GM23338 (cell line): ENCODE measurements around the gene CDYL2. TPM values are rescaled to one million over a fixed set of nuclear protein-coding genes. Genes with fewer than 3 reads are reported as not detected.
"Not testable (repeated sequence)": the region's sequence is repeated elsewhere in the genome, so short reads cannot be mapped to it uniquely, and the experiment has no call there.

Experiments used
- ATAC-seq: fragments of 200-7000 bp; cut with Tn5 transposase; 3 replicates; pipeline ENCODE4 v1.9.1; 2020
- DNase-seq: peaks from one replicate; pipeline ENCODE4 v3.0.0-alpha.2; 2015; ENCODE audit warnings: low spot score
- H2AFZ ChIP-seq: fragments of 200-600 bp; sonication (generic); 2 replicates; pipeline ENCODE4 v1.8.0; 2016; ENCODE audit warnings: antibody characterized with exemption, mild to moderate bottlenecking, moderate library complexity
- H3F3A ChIP-seq: fragments of 200-600 bp; sonication (generic); replicated peaks from 2 replicates; pipeline ENCODE4 v1.8.0; 2017; ENCODE audit warnings: antibody characterized with exemption, mixed run types, low read depth
- H3K27ac ChIP-seq: fragments of 200-600 bp; sonication (generic); 2 replicates; pipeline ENCODE4 v1.6.1; 2016; ENCODE audit warnings: low read depth
- H3K27me3 ChIP-seq: fragments of 200-600 bp; sonication (generic); 2 replicates; pipeline ENCODE4 v1.8.0; 2016; ENCODE audit warnings: mild to moderate bottlenecking, mixed run types, moderate library complexity; ENCODE audit not compliant: insufficient read depth
- H3K36me3 ChIP-seq: fragments of 200-600 bp; sonication (generic); 2 replicates; pipeline ENCODE4 v1.8.0; 2016; ENCODE audit warnings: mild to moderate bottlenecking; ENCODE audit not compliant: insufficient read depth
- H3K4me1 ChIP-seq: fragments of 200-600 bp; sonication (generic); 2 replicates; pipeline ENCODE4 v1.8.0; 2016; ENCODE audit warnings: mild to moderate bottlenecking, moderate library complexity; ENCODE audit not compliant: insufficient read depth
- H3K4me2 ChIP-seq: fragments of 200-600 bp; sonication (generic); 2 replicates; pipeline ENCODE4 v1.7.1; 2017; ENCODE audit warnings: mixed run types
- H3K4me3 ChIP-seq: fragments of 200-600 bp; sonication (generic); 2 replicates; pipeline ENCODE4 v1.6.1; 2016; ENCODE audit warnings: mixed run types
- H3K79me2 ChIP-seq: fragments of 200-600 bp; sonication (generic); replicated peaks from 2 replicates; pipeline ENCODE4 v1.8.0; 2017; ENCODE audit warnings: mild to moderate bottlenecking; ENCODE audit not compliant: insufficient read depth
- H3K9me2 ChIP-seq: fragments of 200-600 bp; sonication (generic); 2 replicates; pipeline ENCODE4 v1.8.0; 2017; ENCODE audit not compliant: insufficient read depth
- H4K20me1 ChIP-seq: fragments of 200-600 bp; sonication (generic); replicated peaks from 2 replicates; pipeline ENCODE4 v1.8.0; 2017; ENCODE audit warnings: mild to moderate bottlenecking; ENCODE audit not compliant: insufficient read depth
- H3K27ac Mint-ChIP-seq: 2 replicates; pipeline ENCODE4 v1.8.0; 2020; ENCODE audit warnings: inconsistent platforms, mild to moderate bottlenecking, moderate library complexity, mixed read lengths
- H3K27me3 Mint-ChIP-seq: 3 replicates; pipeline ENCODE4 v1.8.0; 2022; ENCODE audit warnings: low read depth, mild to moderate bottlenecking, moderate library complexity, mixed read lengths, inconsistent platforms; ENCODE audit not compliant: insufficient read depth, poor library complexity
- H3K36me3 Mint-ChIP-seq: 3 replicates; pipeline ENCODE4 v1.8.0; 2021; ENCODE audit warnings: low read depth, mild to moderate bottlenecking, inconsistent platforms, moderate library complexity, mixed read lengths
- H3K4me1 Mint-ChIP-seq: 3 replicates; pipeline ENCODE4 v1.8.0; 2020; ENCODE audit warnings: mild to moderate bottlenecking, inconsistent platforms, mixed read lengths
- H3K4me3 Mint-ChIP-seq: 3 replicates; pipeline ENCODE4 v1.8.0; 2021; ENCODE audit warnings: moderate library complexity, mild to moderate bottlenecking, inconsistent platforms, mixed read lengths
- H3K9me3 Mint-ChIP-seq: 3 replicates; pipeline ENCODE4 v1.8.0; 2020; ENCODE audit warnings: moderate library complexity, mild to moderate bottlenecking, inconsistent platforms, mixed read lengths
- CREB1 ChIP-seq: fragments of 250-450 bp; sonication (Bioruptor Pico); IDR thresholded peaks from 2 replicates; pipeline ENCODE4 v1.5.0; 2020; ENCODE audit warnings: low read depth, mild to moderate bottlenecking, moderate library complexity
- CTCF ChIP-seq, 2 experiments: fragments of 200-600 bp in 1 of 2; sonication (generic) in 1 of 2; conservative IDR thresholded peaks; 2 replicates each; pipeline versions ENCODE4 v1.5.1 to v1.6.1; 2016 to 2017; ENCODE audit warnings: antibody characterized with exemption in 2 of 2, low read depth in 2 of 2, mild to moderate bottlenecking in 2 of 2, moderate library complexity in 1 of 2
- ETS1 ChIP-seq: IDR thresholded peaks from 2 replicates; pipeline ENCODE4 v1.6.1; 2016; ENCODE audit warnings: antibody characterized with exemption
- EZH2 ChIP-seq: fragments of 200-600 bp; sonication (generic); IDR thresholded peaks from one replicate; pipeline ENCODE4 v1.8.0; 2017; ENCODE audit warnings: antibody characterized with exemption, mild to moderate bottlenecking, low read depth; ENCODE audit not compliant: unreplicated experiment
- EZH2phosphoT487 ChIP-seq: fragments of 200-600 bp; sonication (generic); IDR thresholded peaks from one replicate; pipeline ENCODE4 v1.8.1; 2018; ENCODE audit warnings: antibody characterized with exemption; ENCODE audit not compliant: unreplicated experiment
- NANOG ChIP-seq: IDR thresholded peaks from 2 replicates; pipeline ENCODE4 v1.6.1; 2016; ENCODE audit warnings: antibody characterized with exemption, borderline replicate concordance
- REST ChIP-seq: IDR thresholded peaks from one replicate; pipeline ENCODE4 v1.6.1; 2018; ENCODE audit warnings: antibody characterized with exemption; ENCODE audit not compliant: unreplicated experiment
- STAT1 ChIP-seq: IDR thresholded peaks from one replicate; pipeline ENCODE4 v1.6.1; 2016; ENCODE audit warnings: antibody characterized with exemption; ENCODE audit not compliant: unreplicated experiment
- ZNF114 ChIP-seq: fragments of 250-450 bp; sonication (Bioruptor Pico); IDR thresholded peaks from 2 replicates; pipeline ENCODE4 v1.5.0; 2020; ENCODE audit warnings: mild to moderate bottlenecking, moderate library complexity
- ZNF331 ChIP-seq: fragments of 250-450 bp; sonication (Bioruptor Pico); IDR thresholded peaks from 2 replicates; pipeline ENCODE4 v1.5.0; 2020; ENCODE audit warnings: low read depth, mild to moderate bottlenecking, moderate library complexity
- polyA plus RNA-seq: library from polyadenylated mRNA; unstranded; fragments of >200 nt; fragmentation: Nextera tagmentation; extraction: Ambion mirVana; gene quantifications from 2 replicates; pipeline ENCODE4 v1.2.1, GENCODE V29; 2016
- total RNA-seq: library from RNA; depleted of rRNA; stranded (reverse); fragments of >200 nt; shearing (Covaris generic); gene quantifications from 2 replicates; pipeline ENCODE4 v1.2.3, GENCODE V29; 2014

CDYL2 gene
- total and polyA plus RNA-seq, 2 experiments from 2014 or later = 0.82 to 4.3 TPM

DNA sequence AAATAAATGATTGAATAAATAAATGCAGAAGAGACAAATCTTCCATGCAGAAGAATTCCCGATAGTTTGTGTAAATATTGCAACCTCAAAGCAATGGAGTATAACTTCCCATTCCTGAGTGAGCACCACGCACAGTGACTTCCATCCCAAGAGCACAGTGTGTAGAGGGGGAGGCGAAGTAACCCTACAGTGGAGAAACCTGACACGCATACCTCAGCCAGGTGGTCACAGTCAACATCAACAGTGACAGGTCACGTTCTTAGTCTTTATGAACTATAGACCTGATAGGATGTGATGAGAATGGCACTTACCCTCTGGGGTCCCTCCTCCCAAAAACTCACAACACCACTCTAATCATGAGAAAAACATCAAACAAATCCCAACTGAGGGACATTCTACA lies 152.0 kb downstream of the CDYL2 start (continued):
- TF ChIP-seq REST (no peak), ETS1 (no peak)

DNA sequence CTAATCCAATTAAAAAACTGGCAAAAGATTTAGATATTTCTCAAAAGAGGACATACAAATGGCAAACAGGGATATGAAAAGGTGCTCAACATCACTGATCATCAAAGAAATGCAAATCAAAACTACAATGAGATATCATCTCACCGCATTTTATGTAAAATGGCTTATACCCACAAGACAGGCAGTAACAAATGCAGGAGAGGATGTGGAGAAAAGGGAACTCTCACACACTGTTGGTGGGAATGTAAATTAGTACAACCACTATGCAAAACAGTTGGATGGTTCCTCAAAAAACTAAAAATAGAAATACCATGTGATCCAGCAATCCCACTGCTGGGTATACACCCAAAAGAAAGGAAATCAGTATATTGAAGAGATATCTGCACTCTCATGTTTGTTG lies 154.1 kb downstream of the CDYL2 start:
- H3F3A ChIP-seq, H3K9me2 ChIP-seq, H3K4me1 ChIP-seq, H3K4me1 Mint-ChIP-seq, H3K4me3 ChIP-seq, H4K20me1 ChIP-seq, H2AFZ ChIP-seq, DNase-seq, H3K27ac ChIP-seq, H3K36me3 Mint-ChIP-seq, H3K36me3 ChIP-seq, H3K27ac Mint-ChIP-seq, H3K4me2 ChIP-seq, ATAC-seq, H3K27me3 Mint-ChIP-seq, H3K79me2 ChIP-seq, H3K4me3 Mint-ChIP-seq, H3K27me3 ChIP-seq: not testable (repeated sequence)
- peaks cover 12% of the 10 kb centered on the region for H3K9me3 Mint-ChIP-seq

DNA sequence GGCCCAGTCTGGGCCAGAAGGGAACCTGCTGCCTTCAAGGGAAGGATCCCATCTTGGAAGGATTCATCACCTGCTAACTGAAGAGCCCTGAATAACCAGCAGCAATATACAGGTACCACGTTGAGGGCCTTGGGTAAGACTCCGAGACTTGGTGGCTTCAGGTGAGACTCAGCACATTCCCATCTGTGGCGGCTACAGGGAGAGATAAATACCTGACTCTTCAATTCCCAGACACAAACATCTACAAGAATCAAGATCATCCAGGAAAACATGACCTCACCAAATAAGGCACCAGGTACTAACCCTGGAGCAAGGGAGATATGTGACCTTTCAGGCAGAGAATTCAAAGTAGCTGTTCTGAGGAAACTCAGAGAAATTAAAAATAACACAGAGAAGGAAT lies 164.1 kb downstream of the CDYL2 start:
- no peaks in the 10 kb centered on the region for H3K27me3 ChIP-seq
- Mint-ChIP-seq H3K4me1 (no peaks in the 10 kb centered on the region), H3K4me3 (no peak overlapping the region), H3K27me3 (no peaks in the 10 kb centered on the region), H3K9me3 (peaks cover 26% of the 10 kb centered on the region), H3K36me3 (no peaks in the 10 kb centered on the region), H3K27ac (no peak overlapping the region)
- no peaks in the 10 kb centered on the region for H3K79me2 ChIP-seq
- no peak for DNase-seq
- no peak overlapping the region for H3K4me2 ChIP-seq
- H4K20me1 ChIP-seq = no peaks in the 10 kb centered on the region
- no peaks in the 10 kb centered on the region for H3F3A ChIP-seq
- no peaks in the 10 kb centered on the region for H3K36me3 ChIP-seq
- no peaks in the 10 kb centered on the region for H3K9me2 ChIP-seq
- H2AFZ ChIP-seq = no peak overlapping the region
- H3K27ac ChIP-seq = no peak overlapping the region
- H3K4me3 ChIP-seq = no peak overlapping the region
- ATAC-seq = no peak
- no peaks in the 10 kb centered on the region for H3K4me1 ChIP-seq
- no peak for TF ChIP-seq EZH2phosphoT487
- TF ChIP-seq ZNF114 (CRISPR knock-in tag) = no peak
- TF ChIP-seq STAT1 = no peak
- no peak for TF ChIP-seq NANOG
- no peak for TF ChIP-seq REST
- no peak for TF ChIP-seq ZNF331
- TF ChIP-seq CTCF (conservative IDR thresholded peaks at IDR 0.05; ENCODE audit: low read depth in 2 of 2) = no peak
- TF ChIP-seq EZH2 = no peak
- TF ChIP-seq ETS1 = no peak
- no peak for TF ChIP-seq CREB1 (CRISPR knock-in tag)
